ENCODE measurements around the gene RRM2.
"Not testable (repeated sequence)": the region's sequence is repeated elsewhere in the genome, so short reads cannot be mapped to it uniquely, and the experiment has no call there.

Gene RRM2

DNA sequence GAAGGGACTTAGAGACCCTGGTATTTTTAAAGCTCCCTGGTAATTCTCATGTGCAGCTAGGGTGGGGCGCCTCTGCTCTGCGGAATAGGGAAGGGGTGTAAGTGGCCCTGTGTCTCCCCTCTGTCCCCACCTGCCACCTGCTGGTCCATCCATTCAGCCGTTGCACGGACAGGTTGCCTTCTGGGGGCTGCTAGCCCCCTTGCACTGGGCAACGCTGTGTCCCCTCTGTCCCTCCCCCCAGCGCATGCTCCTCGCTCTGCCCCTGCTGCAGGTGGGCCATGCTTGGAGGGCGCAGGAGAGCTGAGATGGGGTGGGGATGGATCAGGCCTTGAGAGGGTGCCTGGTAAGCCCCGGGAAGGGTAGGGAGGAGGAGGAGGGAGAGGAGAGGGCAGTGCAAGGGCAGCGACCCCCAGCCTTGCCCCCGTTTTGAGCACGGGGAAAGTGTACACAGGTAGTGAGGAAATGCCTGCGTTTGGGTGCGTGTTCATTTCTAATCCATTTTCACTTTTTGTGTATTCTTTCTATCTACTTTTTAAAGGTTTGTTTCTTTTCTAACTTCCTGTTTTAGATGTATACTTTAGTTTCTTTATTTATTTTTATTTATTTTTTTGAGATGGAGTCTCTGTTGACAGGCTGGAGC lies 23.9 kb downstream of the RRM2 start:
- H3K9me3 Mint-ChIP-seq: no peaks in the 10 kb centered on the region
- no peak overlapping the region for H3K27ac Mint-ChIP-seq
- H3K4me1 Mint-ChIP-seq: peaks cover 1 to 4% of the 10 kb centered on the region in 2 donors
- DNase-seq: no peak
- H3K36me3 Mint-ChIP-seq: peaks cover 1 to 3% of the 10 kb centered on the region in 2 donors
- no peak for ATAC-seq (replicated peaks)
- no peak overlapping the region for H3K4me3 Mint-ChIP-seq
- no peaks in the 10 kb centered on the region for H3K27me3 Mint-ChIP-seq

DNA sequence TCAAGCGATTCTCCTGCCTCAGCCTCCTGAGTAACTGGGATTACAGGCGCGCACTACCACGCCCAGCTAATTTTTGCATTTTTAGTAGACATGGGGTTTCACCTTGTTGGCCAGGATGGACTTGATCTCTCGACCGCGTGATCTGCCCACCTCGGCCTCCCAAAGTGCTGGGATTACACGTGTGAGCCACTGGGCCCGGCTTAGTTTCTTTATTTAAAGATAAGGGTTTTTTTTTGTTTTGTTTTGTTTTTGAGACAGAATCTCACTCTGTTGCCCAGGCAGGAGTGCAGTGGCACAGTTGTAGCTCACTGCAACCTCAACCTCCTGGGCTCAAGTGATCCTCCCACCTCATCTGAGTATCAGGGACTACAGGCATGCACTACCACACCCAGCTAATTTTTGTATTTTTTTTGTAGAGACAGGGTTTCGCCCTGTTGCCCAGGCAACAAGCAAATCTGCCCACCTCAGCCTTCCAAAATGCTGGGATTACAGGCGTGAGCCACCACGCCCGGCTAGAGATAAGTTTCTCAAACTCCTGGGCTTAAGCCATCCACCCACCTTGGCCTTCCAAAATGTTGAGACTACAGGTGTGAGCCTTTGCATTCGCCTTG lies 24.6 kb downstream of the RRM2 start:
- not testable (repeated sequence) for H3K4me3 Mint-ChIP-seq; DNase-seq; H3K27me3 Mint-ChIP-seq; H3K4me1 Mint-ChIP-seq; ATAC-seq (replicated peaks); H3K36me3 Mint-ChIP-seq; H3K27ac Mint-ChIP-seq; H3K9me3 Mint-ChIP-seq

DNA sequence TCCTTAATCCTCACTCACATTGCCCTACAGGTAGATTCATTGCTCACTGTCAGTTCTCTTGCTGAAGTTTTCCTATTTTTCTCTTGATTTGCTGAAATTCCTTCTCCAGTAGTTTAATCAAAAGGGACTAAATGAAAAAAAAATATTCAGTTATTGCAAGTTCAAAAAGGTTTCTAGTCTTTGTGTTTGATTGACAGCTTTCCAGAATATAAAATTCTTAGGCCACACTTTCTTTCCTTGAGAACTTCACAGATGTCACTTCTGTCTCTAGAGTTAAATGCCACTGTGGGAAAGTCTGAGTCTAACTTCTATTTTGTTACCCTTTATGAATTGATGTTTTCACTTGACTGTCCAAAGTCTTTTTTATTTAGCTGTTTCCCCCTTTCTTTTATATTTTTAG lies 25.7 kb downstream of the RRM2 start:
- peaks cover 0 to 1% of the 10 kb centered on the region in 2 donors for H3K36me3 Mint-ChIP-seq
- no peaks in the 10 kb centered on the region for H3K9me3 Mint-ChIP-seq
- no peaks in the 10 kb centered on the region for H3K27me3 Mint-ChIP-seq
- H3K27ac Mint-ChIP-seq: no peak overlapping the region
- no peak overlapping the region for H3K4me3 Mint-ChIP-seq
- ATAC-seq (replicated peaks) (no peak), DNase-seq (no peak)
- H3K4me1 Mint-ChIP-seq: no peaks in the 10 kb centered on the region

DNA sequence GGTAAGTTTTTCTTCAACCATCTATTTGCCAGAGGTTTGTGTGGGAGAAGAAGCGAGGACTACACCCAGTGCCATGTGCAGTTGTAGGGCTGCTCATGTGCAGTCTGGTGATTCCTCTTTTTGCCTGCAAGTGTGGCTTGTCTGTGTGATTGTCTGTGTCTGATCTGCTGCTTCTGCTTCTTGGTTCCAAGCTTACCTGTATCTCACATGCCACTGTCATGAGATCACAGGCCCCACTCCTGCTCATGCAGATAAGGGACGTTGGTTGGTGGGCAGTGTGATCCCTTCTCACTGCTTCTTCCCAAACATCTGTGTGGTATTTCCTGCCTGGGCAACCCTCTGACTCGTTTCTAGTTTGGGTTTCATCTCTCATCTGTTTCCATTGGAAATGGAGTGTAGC lies 27.1 kb downstream of the RRM2 start:
- Mint-ChIP-seq H3K36me3 (peaks cover 0 to 1% of the 10 kb centered on the region in 2 donors), H3K4me3 (no peak overlapping the region), H3K27me3 (no peaks in the 10 kb centered on the region), H3K9me3 (no peaks in the 10 kb centered on the region), H3K27ac (no peak overlapping the region), H3K4me1 (no peaks in the 10 kb centered on the region)
- DNase-seq (no peak), ATAC-seq (replicated peaks) (no peak)

DNA sequence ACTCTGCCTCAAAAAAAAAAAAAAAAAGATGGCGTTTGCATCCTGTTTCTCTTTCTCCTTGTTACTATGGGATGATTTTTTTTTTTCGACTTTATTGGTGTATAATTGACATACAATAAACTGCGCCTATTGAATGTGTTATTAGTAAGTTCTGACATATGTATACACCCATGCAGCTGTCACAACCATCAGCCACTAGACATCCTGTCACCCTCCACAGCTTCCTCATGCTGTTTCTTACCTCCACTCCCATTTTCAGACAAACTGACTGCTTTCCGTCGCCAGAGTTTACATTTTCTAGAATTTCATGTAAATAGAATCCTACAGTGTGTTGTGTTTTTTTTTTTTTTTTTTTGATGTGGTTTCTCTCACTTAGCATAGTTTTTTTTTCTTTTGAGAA lies 27.9 kb downstream of the RRM2 start:
- Mint-ChIP-seq H3K36me3 (peaks cover 0 to 1% of the 10 kb centered on the region in 2 donors), H3K9me3 (no peaks in the 10 kb centered on the region), H3K27me3 (no peaks in the 10 kb centered on the region), H3K4me1 (no peaks in the 10 kb centered on the region), H3K27ac (no peak overlapping the region), H3K4me3 (no peak overlapping the region)
- ATAC-seq (replicated peaks) (no peak), DNase-seq (no peak)

DNA sequence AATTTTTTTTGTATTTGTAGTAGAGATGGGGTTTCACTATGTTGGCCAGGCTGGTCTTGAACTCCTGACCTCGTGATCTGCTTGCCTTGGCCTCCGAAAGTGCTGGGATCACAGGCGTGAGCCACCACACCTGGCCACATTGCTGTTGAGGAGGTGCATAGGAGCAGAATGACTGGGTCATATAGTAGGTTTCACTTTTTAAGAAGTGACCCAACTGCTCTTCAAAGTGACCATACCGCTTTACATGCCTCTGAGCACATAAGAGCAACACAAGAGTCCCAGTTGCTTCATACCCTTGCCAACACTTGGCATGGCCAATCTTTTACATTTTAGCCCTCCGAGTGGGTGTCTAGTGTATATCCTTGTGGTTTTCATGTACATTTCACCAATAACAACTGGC lies 28.9 kb downstream of the RRM2 start:
- Mint-ChIP-seq H3K36me3 (peaks cover 0 to 1% of the 10 kb centered on the region in 2 donors), H3K9me3 (no peaks in the 10 kb centered on the region), H3K27ac (peak overlapping the region; percentile 65), H3K27me3 (no peaks in the 10 kb centered on the region), H3K4me3 (no peak overlapping the region), H3K4me1 (no peaks in the 10 kb centered on the region)
- DNase-seq (no peak), ATAC-seq (replicated peaks) (no peak)

DNA sequence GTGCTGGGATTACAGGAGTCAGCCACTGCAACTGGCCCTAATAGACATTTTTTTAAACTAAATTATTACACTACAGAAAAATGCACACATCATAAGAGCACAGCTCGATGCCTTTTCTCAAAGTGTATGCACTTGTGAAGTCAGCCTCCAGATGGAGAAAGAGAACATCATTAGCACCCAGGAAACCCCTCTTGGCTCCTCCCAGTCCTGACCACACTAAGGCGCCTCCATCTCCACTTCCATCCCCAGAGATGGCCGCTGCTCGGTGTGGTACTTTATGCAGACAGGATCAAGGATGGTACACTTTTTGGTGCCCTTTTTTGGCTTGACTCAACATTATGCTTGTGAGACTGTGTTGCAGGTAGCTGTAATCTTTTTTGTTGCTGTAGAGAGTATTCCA lies 34.8 kb downstream of the RRM2 start:
- ATAC-seq (replicated peaks): no peak
- H3K27me3 Mint-ChIP-seq: no peaks in the 10 kb centered on the region
- H3K4me3 Mint-ChIP-seq: no peak overlapping the region
- no peaks in the 10 kb centered on the region for H3K9me3 Mint-ChIP-seq
- H3K27ac Mint-ChIP-seq: no peak overlapping the region
- no peak for DNase-seq
- no peaks in the 10 kb centered on the region for H3K36me3 Mint-ChIP-seq
- no peaks in the 10 kb centered on the region for H3K4me1 Mint-ChIP-seq

DNA sequence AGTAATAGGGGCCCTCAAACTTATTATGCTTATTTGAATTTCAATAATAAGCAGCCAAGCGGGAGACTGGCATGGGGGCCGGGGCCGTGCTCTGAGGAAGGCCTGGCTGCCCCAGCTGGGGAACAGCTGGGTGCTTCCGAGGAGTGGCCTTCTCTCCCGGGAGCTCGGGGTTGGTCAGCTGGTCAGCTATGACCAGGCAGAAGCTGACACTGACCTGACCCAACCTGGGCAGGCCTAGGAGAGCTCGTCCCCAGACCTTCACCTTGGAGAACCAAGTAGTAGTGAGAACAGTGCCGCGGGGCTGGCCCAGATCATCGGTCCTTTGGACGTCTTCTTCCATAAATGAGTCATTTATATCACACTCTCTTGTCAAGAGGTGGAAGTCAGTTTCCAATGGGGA lies 36.1 kb downstream of the RRM2 start:
- DNase-seq: no peak
- Mint-ChIP-seq H3K36me3 (no peaks in the 10 kb centered on the region), H3K9me3 (no peaks in the 10 kb centered on the region), H3K27ac (no peak overlapping the region), H3K4me3 (no peak overlapping the region), H3K4me1 (peaks cover 3 to 8% of the 10 kb centered on the region in 2 donors), H3K27me3 (no peaks in the 10 kb centered on the region)
- ATAC-seq (replicated peaks): no peak

DNA sequence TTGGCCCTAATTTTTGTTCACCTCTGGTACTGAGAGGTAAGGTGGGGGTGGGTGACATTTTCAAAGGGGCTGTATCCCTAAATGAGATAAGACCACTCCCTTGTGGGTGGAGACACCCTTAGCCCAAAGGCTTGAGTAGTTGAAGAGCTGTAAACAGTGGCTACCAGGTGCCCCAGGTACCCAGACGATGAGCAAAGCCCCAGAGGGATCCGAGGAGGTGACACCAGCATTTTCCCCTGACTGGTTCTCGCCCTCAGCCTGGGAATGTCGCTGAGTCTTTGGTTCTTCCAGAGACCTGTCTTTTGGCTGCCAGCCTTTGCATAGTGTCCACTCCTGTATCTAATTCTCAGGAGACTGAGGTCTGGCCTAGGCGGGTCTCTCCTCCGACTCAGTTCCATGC lies 36.5 kb downstream of the RRM2 start:
- no peak overlapping the region for H3K27ac Mint-ChIP-seq
- H3K36me3 Mint-ChIP-seq: no peaks in the 10 kb centered on the region
- H3K27me3 Mint-ChIP-seq: no peaks in the 10 kb centered on the region
- peaks cover 6 to 12% of the 10 kb centered on the region in 2 donors for H3K4me1 Mint-ChIP-seq
- DNase-seq (no peak), ATAC-seq (replicated peaks) (no peak)
- no peaks in the 10 kb centered on the region for H3K9me3 Mint-ChIP-seq
- H3K4me3 Mint-ChIP-seq: no peak overlapping the region

DNA sequence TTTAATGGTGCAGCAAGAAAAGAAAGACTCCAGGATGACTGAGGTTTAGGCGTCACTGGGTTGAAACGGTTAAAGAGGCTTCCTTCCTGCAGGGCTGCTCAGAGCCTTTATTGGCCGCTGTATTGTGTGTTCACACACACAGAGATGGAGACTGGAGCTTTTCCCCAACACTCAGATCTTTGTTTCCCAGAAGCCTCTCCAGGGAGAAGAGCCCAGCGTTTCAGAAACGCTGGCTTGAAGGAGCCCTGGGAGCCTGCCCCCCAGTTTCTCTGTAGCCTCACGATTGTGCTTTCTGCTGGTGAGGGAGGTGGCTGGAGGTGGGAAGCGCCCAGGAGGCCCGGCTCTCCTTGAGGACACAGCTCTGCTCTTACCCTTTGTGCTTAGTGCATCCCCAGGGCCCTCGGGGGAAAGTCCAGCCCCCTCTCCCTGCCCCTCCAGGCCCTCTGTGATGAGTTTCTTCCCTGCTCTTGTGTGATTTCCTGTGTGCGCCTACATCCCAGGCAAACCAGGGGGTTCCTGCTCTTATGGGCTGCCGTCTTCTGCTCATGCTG lies 37.1 kb downstream of the RRM2 start:
- no peak overlapping the region for H3K27ac Mint-ChIP-seq
- no peaks in the 10 kb centered on the region for H3K27me3 Mint-ChIP-seq
- no peak for DNase-seq
- no peaks in the 10 kb centered on the region for H3K36me3 Mint-ChIP-seq
- ATAC-seq (replicated peaks): no peak
- H3K4me3 Mint-ChIP-seq: no peak overlapping the region
- peaks cover 11 to 18% of the 10 kb centered on the region in 2 donors for H3K4me1 Mint-ChIP-seq
- no peaks in the 10 kb centered on the region for H3K9me3 Mint-ChIP-seq

DNA sequence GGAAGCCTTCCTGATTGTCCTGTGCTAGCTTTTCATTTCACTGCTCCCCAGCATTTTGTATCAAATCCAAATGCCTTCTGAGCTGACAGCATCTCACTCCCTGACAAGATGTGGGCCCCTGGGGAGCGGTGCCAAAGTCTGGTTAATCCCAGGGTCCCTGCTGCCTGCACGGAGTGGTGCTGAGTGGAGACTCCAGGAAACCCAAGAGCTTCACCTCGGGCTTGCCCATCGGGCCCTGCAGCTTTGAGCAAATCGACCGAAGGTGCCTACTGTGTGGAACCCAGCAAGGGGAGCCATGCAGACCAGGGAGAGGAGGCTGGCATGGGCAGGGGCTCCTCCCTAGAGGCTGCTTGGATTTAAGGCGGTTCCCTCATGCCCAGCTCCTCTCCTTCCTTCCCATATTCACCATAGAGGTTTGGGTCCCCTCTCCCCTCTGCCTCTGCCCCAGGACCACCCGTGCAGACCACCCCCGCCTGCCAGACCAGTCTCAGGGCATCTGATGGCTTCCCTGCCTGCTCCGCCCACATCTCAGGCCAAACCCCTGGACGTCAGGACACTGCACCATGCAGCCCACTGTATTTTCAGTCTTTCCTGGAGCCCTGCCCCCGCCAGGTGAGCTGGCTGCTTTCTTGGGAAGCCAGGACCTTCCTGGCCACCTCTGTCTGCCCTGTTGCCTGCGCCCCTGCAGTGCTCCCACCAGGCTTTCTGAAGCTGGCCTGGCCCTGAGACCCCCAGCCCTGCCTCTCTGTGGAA lies 37.8 kb downstream of the RRM2 start:
- no peaks in the 10 kb centered on the region for H3K9me3 Mint-ChIP-seq
- no peak for ATAC-seq (replicated peaks)
- no peaks in the 10 kb centered on the region for H3K27me3 Mint-ChIP-seq
- no peaks in the 10 kb centered on the region for H3K36me3 Mint-ChIP-seq
- H3K4me3 Mint-ChIP-seq: no peak overlapping the region
- no peak overlapping the region for H3K27ac Mint-ChIP-seq
- DNase-seq: no peak
- H3K4me1 Mint-ChIP-seq: peaks cover 12 to 20% of the 10 kb centered on the region in 2 donors

DNA sequence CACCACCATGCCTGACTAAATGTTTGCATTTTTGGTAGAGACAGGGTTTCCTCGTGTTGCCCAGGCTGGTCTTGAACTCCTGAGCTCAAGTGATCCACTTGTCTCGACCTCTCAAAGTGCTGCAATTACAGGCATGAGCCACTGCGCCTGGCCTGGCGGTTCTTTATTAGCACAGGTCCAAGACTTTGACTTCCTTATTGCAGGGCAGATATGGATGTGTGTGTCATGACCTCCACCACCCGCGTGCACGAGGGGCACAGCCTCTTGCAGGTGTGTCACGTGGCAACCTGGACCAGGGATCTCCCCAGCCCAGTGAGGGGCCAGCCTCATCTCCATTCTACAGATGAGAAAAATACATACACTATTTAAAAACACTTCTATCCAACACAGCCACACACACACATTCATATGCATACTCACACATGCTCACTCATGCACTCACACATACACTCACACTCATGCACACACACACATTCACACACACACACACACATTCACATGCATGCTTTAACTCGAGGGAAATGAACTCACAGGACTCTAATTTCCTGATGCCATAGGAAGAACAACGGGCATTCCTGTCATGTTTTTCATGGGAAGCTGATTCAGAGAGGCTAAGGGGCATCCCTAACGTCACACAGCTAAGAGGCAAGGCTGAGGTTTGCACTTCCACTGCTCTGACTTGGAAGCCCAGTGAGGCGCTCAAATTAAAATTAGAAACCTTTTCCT lies 38.8 kb downstream of the RRM2 start:
- DNase-seq (no peak), ATAC-seq (replicated peaks) (no peak)
- H3K4me1 Mint-ChIP-seq: peaks cover 12 to 20% of the 10 kb centered on the region in 2 donors
- no peaks in the 10 kb centered on the region for H3K36me3 Mint-ChIP-seq
- H3K9me3 Mint-ChIP-seq: no peaks in the 10 kb centered on the region
- H3K27ac Mint-ChIP-seq: peak overlapping the region; percentile 56
- no peaks in the 10 kb centered on the region for H3K27me3 Mint-ChIP-seq
- H3K4me3 Mint-ChIP-seq: no peak overlapping the region

DNA sequence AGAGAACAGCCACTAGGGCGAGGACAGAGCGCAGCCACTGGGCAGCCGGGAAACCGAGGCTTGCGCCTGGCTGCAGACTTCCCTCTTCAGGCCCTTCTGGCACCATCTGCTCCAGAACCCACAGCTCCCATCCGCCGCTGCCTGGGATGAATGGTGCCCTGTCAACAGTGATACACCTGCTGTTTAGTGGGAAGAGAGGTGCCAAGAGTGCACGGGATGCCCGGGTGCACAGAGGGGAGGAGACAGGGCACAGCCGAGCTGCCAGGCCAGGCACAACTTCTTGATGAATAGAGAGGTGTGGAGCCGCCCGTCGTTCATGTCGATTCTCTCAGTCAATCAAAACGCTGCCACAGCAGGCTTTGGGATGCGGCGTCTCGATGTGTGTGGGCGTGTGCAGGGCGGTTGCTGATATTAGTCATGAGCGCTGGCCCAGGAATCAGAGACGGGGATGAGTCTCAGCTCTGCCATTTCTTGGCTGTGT lies 39.5 kb downstream of the RRM2 start:
- no peak for DNase-seq
- Mint-ChIP-seq H3K4me3 (no peak overlapping the region), H3K9me3 (no peaks in the 10 kb centered on the region), H3K4me1 (peaks cover 12 to 20% of the 10 kb centered on the region in 2 donors), H3K36me3 (no peaks in the 10 kb centered on the region), H3K27ac (no peak overlapping the region), H3K27me3 (no peaks in the 10 kb centered on the region)
- ATAC-seq (replicated peaks): no peak
